NB4 (cell line): ENCODE measurements around the gene MYH10.

ENCODE experiments used
- DNase-seq: peaks from one replicate; pipeline ENCODE4 v3.0.0; 2010; ENCODE audit warnings: low read depth
- H3K4me3 ChIP-seq: one replicate; pipeline ENCODE4 v1.5.1; 2011; ENCODE audit warnings: mild to moderate bottlenecking, low read depth, low read length, moderate library complexity
- MYC ChIP-seq: IDR thresholded peaks from 2 replicates; pipeline ENCODE4 v1.6.1; 2011; ENCODE audit warnings: low read depth, low read length
- POLR2A ChIP-seq: IDR thresholded peaks from 2 replicates; pipeline ENCODE4 v1.6.1; 2011; ENCODE audit warnings: mild to moderate bottlenecking; ENCODE audit not compliant: insufficient read length; ENCODE audit errors: extremely low read depth
- TF ChIP-seq, protein P1 (sequence below): IDR thresholded peaks from 2 replicates; pipeline ENCODE4 v1.6.1; 2011; ENCODE audit warnings: low read depth, low read length
- TF ChIP-seq, protein P2 (sequence below): IDR thresholded peaks from one replicate; pipeline ENCODE4 v1.5.1; 2012; ENCODE audit warnings: low read depth, low read length

The MYH10 gene

DNA sequence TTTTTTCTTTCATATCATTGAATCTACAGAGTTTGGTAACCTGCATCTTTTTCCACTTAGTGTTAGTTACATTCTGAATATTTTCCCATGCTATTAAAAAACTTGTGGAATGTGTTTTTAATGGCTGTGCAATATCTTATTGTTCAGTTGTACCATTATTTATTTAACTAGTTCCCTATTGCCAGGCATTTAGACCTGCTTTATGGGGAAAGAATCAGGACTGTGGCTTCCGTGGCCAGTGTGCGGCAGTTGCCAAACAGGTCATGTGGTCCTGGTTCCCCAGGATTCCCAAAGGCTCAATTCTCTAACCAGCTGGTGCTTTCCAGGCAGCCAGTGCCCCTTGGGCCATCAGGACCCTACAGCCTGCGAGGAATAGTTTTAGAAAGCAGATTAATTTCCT lies 164.1 kb downstream of the MYH10 start:
- TF ChIP-seq MYC, result no peak
- no peak for TF ChIP-seq POLR2A
- DNase-seq, result no peak
- no peak overlapping the region for H3K4me3 ChIP-seq

DNA sequence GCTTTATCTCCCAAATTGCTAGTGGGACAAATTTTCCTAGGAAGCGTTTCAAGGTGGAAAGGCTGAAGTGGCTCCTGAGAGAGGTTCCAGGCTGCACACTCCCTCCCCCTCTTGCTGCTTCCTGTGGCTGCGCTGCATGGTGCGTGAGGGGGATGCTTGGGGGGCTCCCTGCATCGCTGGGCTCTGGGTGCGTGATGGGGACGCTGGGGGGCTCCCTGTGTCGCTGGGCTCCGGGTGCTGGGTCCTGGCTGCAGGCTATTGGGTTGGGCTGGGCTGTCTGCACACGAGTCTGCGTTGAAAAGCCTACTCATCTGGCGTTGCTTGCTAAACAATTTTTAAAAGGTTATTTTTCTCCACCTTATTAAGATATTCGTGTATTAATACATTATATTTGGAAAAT lies 164.8 kb downstream of the MYH10 start:
- TF ChIP-seq, protein P1, sequence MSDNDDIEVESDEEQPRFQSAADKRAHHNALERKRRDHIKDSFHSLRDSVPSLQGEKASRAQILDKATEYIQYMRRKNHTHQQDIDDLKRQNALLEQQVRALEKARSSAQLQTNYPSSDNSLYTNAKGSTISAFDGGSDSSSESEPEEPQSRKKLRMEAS, result no peak
- DNase-seq, result no peak
- H3K4me3 ChIP-seq, result no peak overlapping the region

DNA sequence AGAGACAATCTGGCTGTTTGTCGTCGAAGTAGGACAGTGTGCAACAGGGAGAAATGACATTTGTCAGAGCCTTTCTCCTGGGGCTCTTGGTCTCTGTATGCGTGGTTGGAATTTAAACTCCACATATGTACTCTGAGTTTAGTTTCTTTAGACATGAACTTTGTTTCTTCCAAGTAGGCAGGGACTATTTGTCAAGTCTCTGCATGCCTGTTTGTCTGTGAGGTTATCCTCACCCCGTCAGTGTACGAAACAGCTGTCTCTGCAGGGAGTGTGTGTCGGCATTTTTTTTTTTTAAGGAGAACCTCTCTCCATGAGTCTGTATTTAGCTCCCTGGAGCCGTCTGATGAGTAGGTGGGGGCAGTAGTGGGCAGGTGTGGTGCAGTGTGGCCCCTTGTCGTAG lies 165.2 kb downstream of the MYH10 start:
- no peak for DNase-seq
- no peak overlapping the region for H3K4me3 ChIP-seq
- TF ChIP-seq POLR2A, result no peak
- TF ChIP-seq, protein P1, result no peak
- TF ChIP-seq, protein P2, sequence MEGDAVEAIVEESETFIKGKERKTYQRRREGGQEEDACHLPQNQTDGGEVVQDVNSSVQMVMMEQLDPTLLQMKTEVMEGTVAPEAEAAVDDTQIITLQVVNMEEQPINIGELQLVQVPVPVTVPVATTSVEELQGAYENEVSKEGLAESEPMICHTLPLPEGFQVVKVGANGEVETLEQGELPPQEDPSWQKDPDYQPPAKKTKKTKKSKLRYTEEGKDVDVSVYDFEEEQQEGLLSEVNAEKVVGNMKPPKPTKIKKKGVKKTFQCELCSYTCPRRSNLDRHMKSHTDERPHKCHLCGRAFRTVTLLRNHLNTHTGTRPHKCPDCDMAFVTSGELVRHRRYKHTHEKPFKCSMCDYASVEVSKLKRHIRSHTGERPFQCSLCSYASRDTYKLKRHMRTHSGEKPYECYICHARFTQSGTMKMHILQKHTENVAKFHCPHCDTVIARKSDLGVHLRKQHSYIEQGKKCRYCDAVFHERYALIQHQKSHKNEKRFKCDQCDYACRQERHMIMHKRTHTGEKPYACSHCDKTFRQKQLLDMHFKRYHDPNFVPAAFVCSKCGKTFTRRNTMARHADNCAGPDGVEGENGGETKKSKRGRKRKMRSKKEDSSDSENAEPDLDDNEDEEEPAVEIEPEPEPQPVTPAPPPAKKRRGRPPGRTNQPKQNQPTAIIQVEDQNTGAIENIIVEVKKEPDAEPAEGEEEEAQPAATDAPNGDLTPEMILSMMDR, result no peak
- TF ChIP-seq MYC, result no peak

DNA sequence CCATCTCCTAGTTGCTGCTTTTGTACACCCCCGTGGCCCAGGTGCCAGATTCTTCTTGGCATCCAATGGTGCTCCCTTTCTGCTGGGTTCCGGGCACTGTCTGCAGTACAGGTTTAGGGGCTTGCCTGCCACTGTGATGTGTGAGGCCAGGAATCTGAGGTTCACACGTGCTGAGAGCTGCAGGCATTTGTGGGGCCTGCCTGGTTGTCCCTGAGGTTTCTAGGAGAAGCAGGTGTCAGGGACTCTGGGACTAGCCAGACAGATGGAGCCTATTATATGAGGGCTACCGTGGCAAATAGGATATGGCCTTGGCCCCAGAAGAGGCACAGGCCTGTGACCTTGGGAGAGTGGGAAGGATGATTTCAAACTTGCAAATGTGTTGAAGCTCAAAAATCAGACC lies 165.6 kb downstream of the MYH10 start:
- DNase-seq, result no peak
- no peak overlapping the region for H3K4me3 ChIP-seq
- no peak for TF ChIP-seq POLR2A
- no peak for TF ChIP-seq MYC
- TF ChIP-seq, protein P2, result no peak
- TF ChIP-seq, protein P1, result no peak

DNA sequence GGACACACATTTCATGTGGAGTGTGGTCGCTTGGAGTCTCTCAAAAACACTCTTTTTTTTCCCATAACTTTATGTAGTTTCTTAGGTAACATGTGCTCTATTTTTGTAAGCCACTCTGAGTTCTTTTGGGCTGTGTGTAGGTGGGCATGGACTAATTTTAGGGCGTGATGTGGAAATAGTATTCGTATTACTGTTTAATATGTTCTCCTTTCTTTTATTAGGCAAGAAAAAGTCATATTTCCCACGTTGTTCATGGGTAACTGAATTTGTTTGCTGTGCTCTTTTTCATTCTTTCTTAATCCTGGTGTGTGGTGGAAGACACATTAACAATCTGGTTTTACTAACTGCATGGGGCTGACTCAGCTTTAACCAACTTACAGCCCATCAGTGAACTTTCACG lies 167.4 kb downstream of the MYH10 start:
- no peak overlapping the region for H3K4me3 ChIP-seq
- DNase-seq, result no peak
- TF ChIP-seq POLR2A, result no peak
- TF ChIP-seq, protein P2, result no peak

DNA sequence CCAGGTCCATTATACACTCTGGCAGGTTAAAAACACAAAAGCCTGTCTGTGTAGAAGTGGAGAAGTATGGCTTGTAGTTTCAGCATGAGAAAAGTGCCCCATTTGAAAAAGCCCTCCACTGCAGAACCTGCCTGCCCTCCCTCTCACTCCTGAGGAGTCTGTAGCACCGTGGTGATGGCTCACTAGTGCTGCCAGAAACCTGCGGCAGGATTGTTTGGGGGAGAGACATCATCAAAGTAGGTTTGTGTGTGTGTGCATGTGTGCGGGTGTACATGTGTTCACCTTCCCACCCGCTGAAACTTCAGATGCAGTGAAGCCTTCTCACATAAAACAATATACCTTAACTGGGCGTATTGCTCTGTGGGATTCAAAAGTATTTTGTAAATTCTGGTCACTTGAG lies 168.0 kb downstream of the MYH10 start:
- no peak overlapping the region for H3K4me3 ChIP-seq
- DNase-seq, result no peak
- TF ChIP-seq MYC (no peak), POLR2A (no peak)
- TF ChIP-seq, protein P1, result no peak
- TF ChIP-seq, protein P2, result no peak

DNA sequence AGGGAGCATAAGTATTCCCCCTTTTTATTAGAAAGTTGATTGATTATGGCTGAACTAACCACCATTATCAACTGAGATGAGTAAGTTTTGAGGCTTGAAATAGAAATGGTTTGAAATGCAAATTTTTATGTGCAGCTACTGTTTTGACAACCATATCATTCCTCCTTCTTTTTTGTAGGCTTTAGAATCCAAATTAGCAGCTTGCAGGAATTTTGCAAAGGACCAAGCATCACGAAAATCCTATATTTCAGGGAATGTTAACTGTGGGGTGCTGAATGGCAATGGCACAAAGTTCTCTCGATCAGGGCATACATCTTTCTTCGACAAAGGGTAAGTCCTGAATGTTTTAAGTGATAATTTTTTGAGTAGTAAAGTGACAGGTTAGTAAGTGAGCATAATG lies 170.7 kb downstream of the MYH10 start:
- no peak for DNase-seq
- no peak for TF ChIP-seq MYC
- TF ChIP-seq, protein P2, result no peak
- TF ChIP-seq POLR2A, result no peak

More for the DNA sequence above, 170.7 kb downstream of the MYH10 start:
- no peak overlapping the region for H3K4me3 ChIP-seq
